Stimulated activated CD4-positive, alpha-beta T cell treated with anti-CD3 and anti-CD28 coated beads, Interleukin-4, amount 100 ng/mL, for 4 hours (primary cell): ENCODE data around the gene RASGEF1B.
A peak's percentile ranks its signal among the peaks of the same experiment; 100 is the strongest.

Experiments
- DNase-seq, 2 experiments: peaks; one replicate each; pipeline ENCODE4 v3.0.0-alpha.2; 2020

The RASGEF1B gene

GRCh38 chr4:81471588-81472280, at the start of gene RASGEF1B:
RASGEF1B (minus strand) TSS chr4:81471907; CDS start chr4:81459508, 12,399 bp downstream.
- DNase-seq: peak; percentile 96 to 97

DNA sequence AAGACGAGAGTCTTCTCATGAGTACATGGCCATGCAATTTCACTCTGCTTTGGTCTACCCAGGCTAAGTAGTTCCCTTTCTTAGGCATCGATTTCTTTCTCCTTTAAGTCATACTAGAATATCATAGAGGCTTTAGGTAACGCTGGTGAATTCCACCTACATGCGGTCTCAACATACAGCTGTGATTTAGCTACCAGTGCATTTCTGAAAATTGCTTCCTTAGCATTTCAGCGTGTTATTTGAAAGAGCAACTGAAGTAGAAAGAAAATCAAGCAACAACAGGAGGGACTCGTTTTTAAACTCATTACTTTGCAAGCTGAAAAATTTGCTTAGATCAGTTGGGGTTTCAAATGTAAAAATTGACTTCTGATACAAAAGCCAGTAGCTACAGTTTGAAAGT, 48.1 kb upstream of the RASGEF1B start:
- DNase-seq: no peak

GRCh38 chr4:81519427-81519773, 47.7 kb upstream of the RASGEF1B start:
- DNase-seq: no peak

DNA sequence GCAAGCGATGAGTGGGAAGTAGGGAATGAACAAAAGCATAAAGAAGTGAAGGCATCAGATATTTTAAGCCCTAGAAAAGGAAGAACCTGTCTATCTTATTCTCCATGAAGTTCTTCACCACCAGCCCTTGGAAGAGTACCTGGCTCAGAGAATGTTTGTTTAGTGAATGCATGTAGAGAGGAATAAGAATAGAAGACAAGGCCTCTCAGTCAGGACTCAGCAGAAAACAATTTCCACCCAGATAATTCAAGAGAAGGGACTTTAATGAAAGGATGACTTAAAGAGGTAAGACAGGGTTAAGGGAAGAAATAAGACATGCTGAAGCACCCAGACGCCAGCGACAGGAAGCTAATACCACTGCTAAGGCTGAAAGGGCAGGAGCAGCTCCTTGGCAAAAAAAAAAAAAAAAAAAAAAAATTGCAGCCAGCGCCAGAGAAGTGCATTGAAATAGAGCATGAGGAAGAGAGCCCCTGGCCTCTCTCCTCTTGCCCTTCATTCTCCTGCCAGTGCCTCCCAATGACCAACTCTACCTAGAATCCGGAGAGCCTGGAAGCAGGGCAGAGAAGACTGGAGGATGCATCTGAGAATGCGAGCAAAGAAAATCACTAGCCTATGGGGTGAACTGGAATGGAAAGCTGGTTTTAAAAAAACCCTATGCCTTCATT, 47.2 kb upstream of the RASGEF1B start:
- DNase-seq: no peak

DNA sequence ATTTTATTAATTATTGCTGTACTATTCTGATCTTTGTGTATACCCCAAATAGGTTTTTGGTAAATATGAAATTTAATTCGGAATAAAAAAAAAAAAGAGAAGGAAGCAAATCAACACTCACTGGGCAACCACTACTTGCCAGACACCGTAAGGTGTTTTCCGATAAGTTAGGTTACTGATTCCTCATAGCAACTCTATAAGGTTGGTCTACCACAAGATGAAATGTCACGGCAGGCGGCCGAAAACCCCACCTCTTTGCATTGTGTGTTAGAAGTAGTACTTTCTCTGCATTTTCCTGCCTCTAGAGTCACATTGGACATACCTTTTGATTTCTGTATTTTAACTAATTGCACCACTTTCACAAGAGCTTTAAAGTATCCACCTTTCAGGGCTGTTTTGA, 44.5 kb upstream of the RASGEF1B start:
- DNase-seq: no peak

DNA sequence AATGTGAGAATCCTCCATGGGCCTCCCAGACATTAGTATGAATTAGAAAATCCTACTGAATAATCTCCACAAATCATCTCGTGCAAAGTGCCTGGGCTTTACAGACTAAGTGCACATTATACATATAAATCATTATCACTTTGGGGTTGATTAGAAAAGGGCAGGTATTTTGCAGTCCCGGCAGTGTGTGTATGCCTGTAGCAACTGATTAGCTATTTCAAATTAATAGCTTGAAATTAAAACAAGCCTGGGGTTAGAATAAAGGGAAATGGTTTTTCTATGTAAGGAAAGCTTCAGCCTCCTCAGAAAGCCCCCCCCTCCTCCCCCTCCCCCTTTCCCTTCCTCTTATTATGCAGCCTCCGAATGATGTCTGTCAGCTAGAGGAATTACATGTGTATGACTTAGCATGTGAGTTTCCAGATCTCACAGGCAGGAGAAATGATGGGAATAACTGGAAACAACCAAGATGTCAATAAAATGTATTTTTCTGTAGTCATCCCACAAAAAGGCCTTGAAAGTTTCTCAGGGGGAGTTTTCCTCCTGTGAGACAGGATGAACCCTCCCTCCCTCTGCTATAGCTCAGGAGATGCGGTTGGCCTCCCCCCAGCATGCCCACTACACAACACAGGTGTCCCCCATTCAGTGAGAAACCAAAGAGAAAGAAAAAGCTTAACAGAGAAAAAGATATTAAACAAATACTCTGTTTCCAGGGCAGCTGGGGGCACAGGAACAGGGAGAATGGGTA, 41.2 kb upstream of the RASGEF1B start:
- no peak for DNase-seq

- no peak for DNase-seq
Observed at GRCh38 chr4:81512001-81512756, 40.5 kb upstream of the RASGEF1B start.

DNA sequence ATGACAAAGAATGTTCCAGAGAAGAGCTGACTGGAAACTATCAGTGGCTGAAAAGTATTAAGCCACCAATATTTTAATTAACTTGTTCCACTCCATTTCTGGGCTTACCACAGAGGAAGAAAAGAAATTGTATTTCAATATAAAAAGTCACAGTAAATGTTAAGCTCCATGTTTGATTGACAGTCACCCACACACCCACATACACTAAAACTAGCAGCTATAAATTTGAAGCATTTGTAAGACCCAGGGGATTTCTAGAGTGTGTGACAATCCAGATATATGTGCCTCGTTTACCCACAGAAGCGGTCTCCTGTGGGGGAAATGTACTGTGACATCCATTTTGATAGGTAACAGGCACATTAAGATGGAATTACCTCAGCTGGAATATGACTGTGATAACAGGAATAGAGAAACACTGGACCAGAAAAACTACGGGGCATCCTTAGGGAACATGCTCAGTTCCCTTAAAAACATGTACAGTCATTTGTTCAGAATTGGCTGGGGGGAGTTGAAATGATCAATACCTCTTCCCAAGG, 39.0 kb upstream of the RASGEF1B start:
- no peak for DNase-seq

GRCh38 chr4:81509822-81510221, 38.1 kb upstream of the RASGEF1B start:
- no peak for DNase-seq

GRCh38 chr4:81509191-81509590, 37.5 kb upstream of the RASGEF1B start:
- DNase-seq: no peak

DNA sequence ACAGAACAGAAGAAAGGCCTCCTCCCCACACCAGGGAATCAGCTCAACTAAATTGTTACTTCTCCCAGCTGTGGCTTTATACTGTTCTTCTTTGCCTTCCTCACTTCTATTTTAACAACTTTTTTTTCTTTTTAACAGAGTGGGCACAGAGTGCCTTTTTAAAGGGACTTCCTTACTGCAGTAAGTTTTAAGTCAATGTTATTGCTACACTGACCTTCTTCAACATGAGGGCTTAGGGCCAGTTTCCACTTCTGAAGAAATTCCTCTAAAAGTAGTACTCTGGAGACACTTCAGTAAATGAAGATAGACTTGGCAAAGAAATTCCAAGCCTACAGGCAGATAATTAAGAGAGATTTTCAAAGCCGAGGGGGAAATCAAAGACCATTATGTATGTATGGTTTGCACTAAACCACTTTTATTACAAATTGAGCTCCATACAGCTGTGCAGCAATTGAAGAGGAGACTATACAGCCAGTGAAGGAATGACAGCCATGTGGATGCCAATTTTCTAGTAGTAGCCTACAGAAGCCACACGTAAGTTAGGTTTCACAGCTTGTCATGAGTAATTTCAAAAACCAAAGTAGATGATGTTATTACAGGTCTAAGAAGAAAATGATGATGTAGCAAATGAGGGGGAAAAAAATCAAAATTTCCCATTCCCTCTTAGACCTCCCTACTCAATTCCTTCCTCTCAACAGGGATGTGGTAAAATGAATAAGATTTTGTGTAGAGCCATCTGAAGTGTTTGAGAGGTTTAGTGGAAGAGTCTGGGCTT, 36.9 kb upstream of the RASGEF1B start:
- no peak for DNase-seq

DNA sequence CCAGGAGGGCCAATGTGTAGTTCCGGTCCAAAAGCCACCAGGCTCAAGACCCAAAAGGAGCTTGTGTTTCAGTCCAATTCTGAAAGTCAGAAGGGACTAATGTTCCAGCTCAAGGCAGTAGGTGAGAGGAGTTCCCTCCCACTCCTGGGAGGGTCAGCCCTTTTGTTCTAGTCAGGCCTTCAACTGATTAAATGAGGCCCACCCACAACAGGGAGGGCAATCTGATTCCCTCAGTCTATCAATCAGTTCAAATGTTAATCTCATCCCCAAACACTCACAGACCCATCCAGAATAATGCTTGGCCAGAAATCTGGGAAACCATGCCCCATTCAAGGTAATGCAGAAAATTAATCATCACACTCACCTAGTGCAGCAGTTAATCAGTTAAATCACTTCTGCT, 35.8 kb upstream of the RASGEF1B start:
- no peak for DNase-seq

- no peak for DNase-seq
Observed at GRCh38 chr4:81506731-81507130, 35.0 kb upstream of the RASGEF1B start.

GRCh38 chr4:81505726-81506125, 34.0 kb upstream of the RASGEF1B start:
- no peak for DNase-seq

GRCh38 chr4:81505004-81505598, 33.4 kb upstream of the RASGEF1B start:
- peak; percentile 49 to 71 for DNase-seq

DNA sequence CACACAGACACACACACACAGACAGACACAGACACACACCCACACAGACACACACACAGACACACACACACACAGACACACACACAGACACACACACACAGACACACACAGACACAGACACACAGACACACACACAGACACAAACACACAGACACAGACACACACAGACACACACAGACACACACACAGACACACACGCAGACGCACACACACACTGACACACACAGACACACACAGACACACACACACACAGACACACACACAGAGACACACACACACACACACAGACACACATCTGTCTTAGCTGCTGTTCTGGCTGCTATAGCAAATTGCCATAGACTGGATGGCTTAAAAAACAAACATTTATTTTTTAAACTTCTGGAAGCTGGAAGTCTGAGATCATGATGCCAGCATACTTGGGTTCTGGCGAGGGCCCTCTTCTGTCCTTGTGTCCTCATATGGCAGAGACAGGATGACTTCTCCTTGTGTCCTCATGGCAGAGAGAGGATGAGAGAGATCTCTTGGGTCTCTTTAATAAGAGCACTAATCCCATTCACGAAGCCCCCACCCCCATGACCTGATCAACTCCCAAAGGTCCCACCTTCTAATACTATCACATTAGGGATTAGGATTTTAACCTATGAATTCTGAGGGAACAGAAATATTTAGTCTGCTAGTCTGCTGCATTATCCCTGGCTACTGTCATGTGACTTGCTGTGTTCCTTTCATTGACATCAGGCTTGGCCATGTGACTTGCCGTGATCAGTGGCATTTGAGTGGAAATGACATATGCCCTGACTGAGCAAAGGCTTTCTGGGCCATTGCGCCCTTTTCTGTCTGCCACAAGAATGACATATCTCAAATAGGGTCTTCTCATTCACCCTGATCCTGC, 32.7 kb upstream of the RASGEF1B start:
- DNase-seq: no peak

DNA sequence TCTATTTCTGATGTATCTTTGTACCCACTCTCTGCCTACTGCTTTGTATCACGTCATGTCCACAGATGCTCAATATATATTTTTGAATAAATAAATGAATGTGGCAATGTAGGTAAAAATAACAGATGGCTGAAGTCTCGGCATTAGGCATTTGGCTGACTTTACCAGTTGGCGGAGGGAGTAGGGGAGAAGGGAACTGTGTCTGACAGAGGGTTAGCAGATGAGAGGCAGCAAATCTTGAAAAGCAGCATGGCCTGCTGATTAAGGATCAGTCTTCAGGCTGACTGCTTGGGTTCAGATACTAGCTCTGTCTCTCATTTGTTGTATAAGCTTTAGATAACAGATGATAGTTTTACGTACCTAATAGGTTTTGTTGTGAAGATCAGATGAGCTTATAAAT, 31.9 kb upstream of the RASGEF1B start:
- DNase-seq: no peak

GRCh38 chr4:81502564-81502963, 30.9 kb upstream of the RASGEF1B start:
- no peak for DNase-seq

- no peak for DNase-seq
Observed at GRCh38 chr4:81499840-81500239, 28.1 kb upstream of the RASGEF1B start.

GRCh38 chr4:81498551-81499099, 26.9 kb upstream of the RASGEF1B start:
- no peak for DNase-seq
